ENCODE results near the gene GLTPD2. TPM values are rescaled to one million over a fixed set of nuclear protein-coding genes. Genes with fewer than 3 reads are reported as not detected.
A peak's percentile ranks its signal among the peaks of the same experiment; 100 is the strongest.

Gene GLTPD2
- total RNA-seq, 1 experiment from 2014 or later, result 15.6 TPM

DNA sequence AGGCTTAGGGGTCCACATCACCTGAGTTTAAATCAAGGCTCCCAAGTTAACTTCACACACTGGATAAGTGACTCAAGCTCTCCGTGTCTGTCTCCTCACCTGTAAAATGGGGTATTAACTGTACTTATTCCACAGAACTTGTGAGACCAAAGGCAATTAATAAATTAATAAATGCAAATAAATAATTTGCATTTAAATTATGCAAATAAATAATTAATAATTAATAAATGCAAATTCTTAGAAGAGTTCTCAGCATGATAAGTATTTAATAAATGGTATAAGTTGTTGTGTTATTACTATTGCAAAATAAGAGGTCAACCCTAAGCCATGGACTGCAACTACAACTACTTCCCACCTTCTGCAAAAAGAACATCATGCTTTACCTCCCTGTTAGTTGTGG lies 35.4 kb upstream of the GLTPD2 start:
- BruUV-seq (replicated peaks), result no TSS peak
- ChIA-PET CTCF (interaction anchor here (0.7 kb wide), 1 partner anchor 156 kb away, joined by 4 read pairs; no protein-coding TSS in a partner anchor), POLR2A (no interaction called here)
- H3K4me3 Mint-ChIP-seq (ENCODE audit: unreplicated experiment), result no peak overlapping the region
- Histone ChIP-seq H3K36me3 (ENCODE audit: control insufficient read depth, insufficient read depth, low read length) (no peaks in the 10 kb centered on the region), H3K4me3 (ENCODE audit: low read depth, low read length) (no peak overlapping the region), H3K9me3 (no peaks in the 10 kb centered on the region), H3K4me1 (no peaks in the 10 kb centered on the region), H3K27me3 (replicated peaks; ENCODE audit: control insufficient read depth, insufficient read depth, low read length) (no peaks in the 10 kb centered on the region)
- peaks cover 4% of the 10 kb centered on the region for H3K4me1 Mint-ChIP-seq (ENCODE audit: low read depth, unreplicated experiment)
- intact Hi-C loops (cut with micrococcal nuclease; ENCODE audit: unreplicated experiment), result no loop called here
- no peaks in the 10 kb centered on the region for H3K9me3 Mint-ChIP-seq (ENCODE audit: unreplicated experiment)
- H3K27me3 Mint-ChIP-seq (ENCODE audit: insufficient read depth, unreplicated experiment), result no peaks in the 10 kb centered on the region
- TF ChIP-seq, protein P1, sequence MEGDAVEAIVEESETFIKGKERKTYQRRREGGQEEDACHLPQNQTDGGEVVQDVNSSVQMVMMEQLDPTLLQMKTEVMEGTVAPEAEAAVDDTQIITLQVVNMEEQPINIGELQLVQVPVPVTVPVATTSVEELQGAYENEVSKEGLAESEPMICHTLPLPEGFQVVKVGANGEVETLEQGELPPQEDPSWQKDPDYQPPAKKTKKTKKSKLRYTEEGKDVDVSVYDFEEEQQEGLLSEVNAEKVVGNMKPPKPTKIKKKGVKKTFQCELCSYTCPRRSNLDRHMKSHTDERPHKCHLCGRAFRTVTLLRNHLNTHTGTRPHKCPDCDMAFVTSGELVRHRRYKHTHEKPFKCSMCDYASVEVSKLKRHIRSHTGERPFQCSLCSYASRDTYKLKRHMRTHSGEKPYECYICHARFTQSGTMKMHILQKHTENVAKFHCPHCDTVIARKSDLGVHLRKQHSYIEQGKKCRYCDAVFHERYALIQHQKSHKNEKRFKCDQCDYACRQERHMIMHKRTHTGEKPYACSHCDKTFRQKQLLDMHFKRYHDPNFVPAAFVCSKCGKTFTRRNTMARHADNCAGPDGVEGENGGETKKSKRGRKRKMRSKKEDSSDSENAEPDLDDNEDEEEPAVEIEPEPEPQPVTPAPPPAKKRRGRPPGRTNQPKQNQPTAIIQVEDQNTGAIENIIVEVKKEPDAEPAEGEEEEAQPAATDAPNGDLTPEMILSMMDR (IDR thresholded peaks at IDR 0.05; ENCODE audit: insufficient read depth in 1 of 2, low read depth in 1 of 2, low read length in 1 of 2, severe bottlenecking in 1 of 2, unreplicated experiment in 1 of 2), result no peak
- H3K36me3 Mint-ChIP-seq (ENCODE audit: insufficient read depth, unreplicated experiment), result no peaks in the 10 kb centered on the region
- H3K27ac Mint-ChIP-seq (ENCODE audit: unreplicated experiment), result no peak overlapping the region
- DNase-seq, result no peak

GRCh38 chr17:4759776-4760236 lies 29.0 kb upstream of the GLTPD2 start:
- BruUV-seq (replicated peaks), result no TSS peak
- no peaks in the 10 kb centered on the region for H3K27me3 ChIP-seq (replicated peaks; ENCODE audit: control insufficient read depth, insufficient read depth, low read length)

DNA sequence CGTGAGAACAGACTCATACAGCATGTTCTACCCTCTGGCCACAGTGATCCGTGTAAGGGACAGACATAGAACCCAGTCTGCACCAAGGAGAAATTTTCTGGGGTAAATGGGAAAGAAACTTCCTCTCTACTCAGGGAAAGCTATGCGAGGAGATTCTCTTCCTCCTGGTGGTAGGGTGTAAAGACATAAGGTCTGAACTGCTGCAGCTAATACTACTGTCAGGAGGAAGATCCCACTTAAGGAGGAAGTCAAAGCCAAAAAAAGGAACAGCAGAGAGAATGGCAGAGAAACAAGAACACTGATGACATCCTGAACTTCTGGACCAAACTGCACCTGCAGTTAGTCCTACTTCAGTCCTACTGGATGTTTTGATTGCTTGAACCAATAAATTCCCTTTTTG lies 24.2 kb upstream of the GLTPD2 start:
- no peak for DNase-seq
- H3K4me3 Mint-ChIP-seq (ENCODE audit: unreplicated experiment), result no peak overlapping the region
- H3K9me3 ChIP-seq, result no peaks in the 10 kb centered on the region
- H3K27ac Mint-ChIP-seq (ENCODE audit: unreplicated experiment), result no peak overlapping the region
- TF ChIP-seq, protein P1 (IDR thresholded peaks at IDR 0.05; ENCODE audit: insufficient read depth in 1 of 2, low read depth in 1 of 2, low read length in 1 of 2, severe bottlenecking in 1 of 2, unreplicated experiment in 1 of 2), result no peak
- H3K36me3 ChIP-seq (ENCODE audit: control insufficient read depth, insufficient read depth, low read length), result no peaks in the 10 kb centered on the region
- no peak overlapping the region for H3K4me3 ChIP-seq (ENCODE audit: low read depth, low read length)
- intact Hi-C loops (cut with micrococcal nuclease; ENCODE audit: unreplicated experiment), result no loop called here
- ChIA-PET POLR2A (no interaction called here), CTCF (no interaction called here)
- H3K36me3 Mint-ChIP-seq (ENCODE audit: insufficient read depth, unreplicated experiment), result no peaks in the 10 kb centered on the region
- no peaks in the 10 kb centered on the region for H3K9me3 Mint-ChIP-seq (ENCODE audit: unreplicated experiment)
- no peaks in the 10 kb centered on the region for H3K27me3 Mint-ChIP-seq (ENCODE audit: insufficient read depth, unreplicated experiment)
- no TSS peak for BruUV-seq (replicated peaks)
- H3K4me1 ChIP-seq, result no peaks in the 10 kb centered on the region
- no peaks in the 10 kb centered on the region for H3K27me3 ChIP-seq (replicated peaks; ENCODE audit: control insufficient read depth, insufficient read depth, low read length)
- no peaks in the 10 kb centered on the region for H3K4me1 Mint-ChIP-seq (ENCODE audit: low read depth, unreplicated experiment)

More at GRCh38 chr17:4759776-4760236, 29.0 kb upstream of the GLTPD2 start:
- intact Hi-C loops (cut with micrococcal nuclease; ENCODE audit: unreplicated experiment), result no loop called here
- H3K27ac Mint-ChIP-seq (ENCODE audit: unreplicated experiment), result no peak overlapping the region
- H3K4me1 Mint-ChIP-seq (ENCODE audit: low read depth, unreplicated experiment), result peaks cover 4% of the 10 kb centered on the region
- H3K9me3 ChIP-seq, result no peaks in the 10 kb centered on the region
- no peaks in the 10 kb centered on the region for H3K36me3 Mint-ChIP-seq (ENCODE audit: insufficient read depth, unreplicated experiment)
- POLR2A ChIA-PET, result no interaction called here
- no peak overlapping the region for H3K4me3 ChIP-seq (ENCODE audit: low read depth, low read length)
- no peak overlapping the region for H3K4me3 Mint-ChIP-seq (ENCODE audit: unreplicated experiment)
- peak in 1 of 2 experiments; percentile 20 for DNase-seq
- TF ChIP-seq, protein P1 (IDR thresholded peaks at IDR 0.05; ENCODE audit: insufficient read depth in 1 of 2, low read depth in 1 of 2, low read length in 1 of 2, severe bottlenecking in 1 of 2, unreplicated experiment in 1 of 2), result no peak
- CTCF ChIA-PET, result no interaction called here
- H3K36me3 ChIP-seq (ENCODE audit: control insufficient read depth, insufficient read depth, low read length), result no peaks in the 10 kb centered on the region
- H3K4me1 ChIP-seq, result no peaks in the 10 kb centered on the region
- H3K27me3 Mint-ChIP-seq (ENCODE audit: insufficient read depth, unreplicated experiment), result no peaks in the 10 kb centered on the region
- no peaks in the 10 kb centered on the region for H3K9me3 Mint-ChIP-seq (ENCODE audit: unreplicated experiment)
